GM12875 (cell line): ENCODE results near the gene UST.
"Not testable (repeated sequence)": the region's sequence is repeated elsewhere in the genome, so short reads cannot be mapped to it uniquely, and the experiment has no call there.

Experiments
- H3K4me3 ChIP-seq: one replicate; pipeline ENCODE4 v1.5.1; 2011; ENCODE audit warnings: low read depth, low read length, control low read depth
- TF ChIP-seq, protein P1 (sequence below): IDR thresholded peaks from 2 replicates; pipeline ENCODE4 v1.5.1; 2011; ENCODE audit warnings: low read depth, mild to moderate bottlenecking, control low read depth, inconsistent platforms, low read length, moderate library complexity, borderline replicate concordance; ENCODE audit not compliant: insufficient read depth

UST gene

DNA sequence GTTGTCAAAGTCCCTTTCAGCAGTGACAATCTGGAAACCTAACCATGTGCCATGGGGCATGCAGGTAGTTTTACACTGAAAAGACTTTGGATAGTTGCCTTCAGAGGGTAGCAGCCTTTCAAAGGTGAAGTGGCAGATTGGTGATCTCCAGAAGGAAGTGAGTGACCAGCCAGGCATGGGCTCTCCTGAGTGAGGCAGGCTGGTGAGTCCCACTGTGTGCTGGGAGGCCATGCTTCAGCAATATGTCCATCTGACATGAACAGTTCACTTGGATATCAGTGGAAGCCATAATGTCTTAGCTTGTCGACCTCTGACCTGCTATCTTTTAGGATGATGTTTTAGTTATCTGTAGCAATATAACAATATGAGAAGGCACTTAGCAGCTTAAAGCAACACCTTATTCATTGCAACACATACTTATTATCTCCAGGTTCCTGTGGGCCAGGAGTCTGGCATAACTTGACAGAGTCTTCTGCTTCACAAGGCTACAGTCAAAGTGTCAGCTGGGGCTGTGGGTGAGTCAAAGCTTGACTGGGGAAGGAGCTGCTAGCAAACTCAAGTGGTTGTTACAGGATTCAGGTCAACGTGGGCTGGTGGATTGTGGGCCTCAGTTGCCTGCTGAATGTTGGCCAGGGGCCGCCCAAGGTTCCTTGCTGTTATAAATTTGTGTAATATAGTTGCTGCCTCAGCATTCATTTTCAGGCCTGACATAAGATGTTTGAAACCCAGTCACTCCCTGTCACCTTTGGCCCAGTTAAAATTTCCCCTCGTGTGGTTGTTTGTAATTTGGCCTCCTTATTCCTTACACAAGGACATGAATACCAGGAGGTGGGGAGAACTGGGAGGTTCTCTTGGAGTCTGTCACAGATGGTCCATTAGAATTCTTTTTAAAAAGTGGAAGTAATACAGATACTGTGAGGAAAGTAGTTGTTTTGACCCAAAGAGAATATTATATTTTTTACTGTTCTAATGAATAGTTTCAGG is 100.2 kb downstream of the UST start:
- TF ChIP-seq, protein P1, sequence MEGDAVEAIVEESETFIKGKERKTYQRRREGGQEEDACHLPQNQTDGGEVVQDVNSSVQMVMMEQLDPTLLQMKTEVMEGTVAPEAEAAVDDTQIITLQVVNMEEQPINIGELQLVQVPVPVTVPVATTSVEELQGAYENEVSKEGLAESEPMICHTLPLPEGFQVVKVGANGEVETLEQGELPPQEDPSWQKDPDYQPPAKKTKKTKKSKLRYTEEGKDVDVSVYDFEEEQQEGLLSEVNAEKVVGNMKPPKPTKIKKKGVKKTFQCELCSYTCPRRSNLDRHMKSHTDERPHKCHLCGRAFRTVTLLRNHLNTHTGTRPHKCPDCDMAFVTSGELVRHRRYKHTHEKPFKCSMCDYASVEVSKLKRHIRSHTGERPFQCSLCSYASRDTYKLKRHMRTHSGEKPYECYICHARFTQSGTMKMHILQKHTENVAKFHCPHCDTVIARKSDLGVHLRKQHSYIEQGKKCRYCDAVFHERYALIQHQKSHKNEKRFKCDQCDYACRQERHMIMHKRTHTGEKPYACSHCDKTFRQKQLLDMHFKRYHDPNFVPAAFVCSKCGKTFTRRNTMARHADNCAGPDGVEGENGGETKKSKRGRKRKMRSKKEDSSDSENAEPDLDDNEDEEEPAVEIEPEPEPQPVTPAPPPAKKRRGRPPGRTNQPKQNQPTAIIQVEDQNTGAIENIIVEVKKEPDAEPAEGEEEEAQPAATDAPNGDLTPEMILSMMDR = no peak
- no peak overlapping the region for H3K4me3 ChIP-seq

DNA sequence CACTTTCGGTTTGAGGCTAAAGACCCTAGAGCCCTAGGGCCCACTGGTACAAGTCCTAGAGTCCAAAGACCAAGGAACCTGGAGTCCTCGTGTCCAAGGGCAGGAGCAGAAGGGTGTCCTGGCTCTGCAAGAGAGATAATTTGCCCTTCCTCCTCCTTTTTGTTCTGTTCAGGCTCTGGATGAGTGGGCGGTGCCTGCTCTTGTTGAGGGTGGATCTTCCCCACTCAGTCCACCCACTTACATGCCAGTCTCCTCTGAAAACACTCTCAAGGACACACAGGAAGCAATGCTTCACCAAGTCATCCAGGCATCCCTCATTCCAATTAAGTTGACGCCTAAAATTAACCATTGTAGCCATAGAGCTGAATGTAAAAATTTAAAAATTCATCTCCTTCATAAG is 102.1 kb downstream of the UST start:
- TF ChIP-seq, protein P1 = no peak
- H3K4me3 ChIP-seq = no peak overlapping the region

DNA sequence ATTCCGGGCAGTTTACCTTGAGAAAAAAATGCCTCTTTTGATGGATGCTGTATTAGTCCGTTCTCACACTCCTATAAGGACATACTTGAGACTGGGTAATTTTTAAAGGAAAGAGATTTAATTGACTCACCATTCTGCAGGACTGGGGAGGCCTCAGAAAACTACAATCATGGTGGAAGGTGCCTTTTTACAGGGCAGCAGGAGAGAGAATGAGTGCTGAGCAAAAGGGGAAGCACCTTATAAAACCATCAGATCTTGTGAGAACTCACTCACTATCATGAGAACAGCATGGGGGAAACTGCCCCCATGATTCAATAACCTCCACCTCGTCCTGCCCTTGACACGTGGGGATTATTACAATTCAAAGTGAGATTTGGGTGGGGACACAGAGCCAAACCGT is 102.6 kb downstream of the UST start:
- not testable (repeated sequence) for H3K4me3 ChIP-seq

DNA sequence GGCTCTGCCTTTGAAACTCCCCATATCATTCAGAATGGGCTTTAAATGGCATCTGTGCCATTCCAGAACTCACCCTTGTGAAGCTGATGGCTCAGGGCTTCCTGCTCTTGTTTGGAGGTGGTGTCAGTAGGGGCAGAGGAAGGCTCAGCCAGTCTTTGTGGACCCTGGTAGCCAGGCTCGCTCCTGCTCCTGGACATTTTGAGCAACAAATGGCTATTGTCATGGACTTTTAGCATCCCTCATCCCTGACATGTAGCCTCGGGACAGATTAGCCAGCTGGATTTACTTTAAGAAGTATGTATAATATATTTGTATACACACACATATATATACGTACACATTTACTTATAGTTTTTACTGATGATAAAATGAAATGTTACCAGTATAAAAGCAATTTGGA is 104.1 kb downstream of the UST start:
- TF ChIP-seq, protein P1 = no peak
- no peak overlapping the region for H3K4me3 ChIP-seq

DNA sequence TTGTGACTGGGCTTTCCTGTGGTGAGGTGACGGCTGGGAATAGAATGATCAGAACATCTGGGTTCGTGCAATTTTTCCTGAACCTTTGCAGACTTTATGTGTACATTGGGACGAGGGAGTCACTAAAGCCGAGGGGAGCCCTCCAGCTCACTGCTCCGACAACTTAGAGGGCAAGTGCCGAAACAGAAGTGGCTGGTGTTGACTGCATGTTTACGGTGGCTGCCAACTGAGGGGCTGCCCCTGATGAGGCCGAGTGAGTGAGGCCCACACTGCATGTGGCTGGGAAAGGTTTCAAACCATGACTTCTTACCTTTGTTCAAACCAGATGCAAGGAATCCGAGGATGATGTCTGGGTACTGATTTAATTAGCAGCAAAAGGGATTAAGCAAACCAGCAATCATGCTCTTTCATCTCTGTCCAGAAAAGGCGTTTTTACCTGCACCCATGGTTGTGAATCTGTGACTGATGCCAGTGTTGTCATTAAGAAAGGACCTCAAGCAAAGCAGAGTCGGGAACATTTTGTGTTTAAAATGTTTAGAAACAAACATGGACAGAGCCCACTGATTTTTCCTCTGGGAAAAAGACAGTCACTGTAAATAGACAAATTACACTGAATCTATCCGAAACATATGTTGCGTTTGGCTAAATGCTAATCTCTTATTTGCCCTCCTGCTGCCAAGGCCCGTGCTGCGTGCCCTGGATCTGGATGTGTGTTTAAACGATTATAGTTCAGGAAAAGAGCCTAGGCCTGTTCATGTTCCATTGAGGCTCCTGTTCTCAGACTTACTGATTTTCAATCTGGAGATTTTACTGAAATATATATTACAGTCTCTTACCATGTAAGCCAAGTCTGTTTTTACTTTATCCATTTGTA is 105.1 kb downstream of the UST start:
- TF ChIP-seq, protein P1 = no peak
- H3K4me3 ChIP-seq = no peak overlapping the region

DNA sequence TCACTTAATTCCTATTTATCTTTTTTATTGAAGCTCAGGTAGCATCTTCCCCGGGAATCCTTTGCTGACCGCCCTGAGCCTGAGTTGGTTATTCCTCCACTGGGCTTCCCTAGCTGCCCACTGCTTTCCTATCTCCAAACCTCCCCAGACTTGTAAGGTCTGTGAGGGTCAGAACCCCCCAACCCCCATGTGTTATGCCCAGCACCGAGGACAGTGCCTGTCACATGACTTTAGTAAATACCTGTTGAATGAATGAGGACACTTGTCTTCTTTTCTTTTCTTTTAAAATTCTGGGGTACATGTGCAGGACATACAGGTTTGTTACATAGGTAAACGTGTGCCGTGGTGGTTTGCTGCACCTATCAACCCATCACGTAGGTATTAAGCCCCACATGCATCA is 105.9 kb downstream of the UST start:
- TF ChIP-seq, protein P1 = no peak
- no peak overlapping the region for H3K4me3 ChIP-seq

DNA sequence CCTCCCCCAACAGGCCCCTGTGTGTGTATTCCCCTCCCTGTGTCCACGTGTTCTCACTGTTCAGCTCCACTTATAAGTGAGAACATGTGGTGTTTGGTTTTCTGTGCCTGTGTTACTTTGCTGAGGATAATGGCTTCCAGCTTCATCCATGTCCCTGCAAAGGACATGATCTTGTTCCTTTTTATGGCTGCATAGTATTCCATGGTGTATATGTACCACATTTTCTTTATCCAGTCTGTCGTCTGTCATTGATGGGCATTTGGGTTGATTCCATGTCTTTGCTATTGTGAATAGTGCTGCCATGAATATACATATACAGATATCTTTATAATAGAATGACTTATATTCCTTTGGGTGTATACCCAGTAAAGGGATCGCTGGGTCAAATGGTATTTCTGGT is 106.3 kb downstream of the UST start:
- not testable (repeated sequence) for H3K4me3 ChIP-seq

DNA sequence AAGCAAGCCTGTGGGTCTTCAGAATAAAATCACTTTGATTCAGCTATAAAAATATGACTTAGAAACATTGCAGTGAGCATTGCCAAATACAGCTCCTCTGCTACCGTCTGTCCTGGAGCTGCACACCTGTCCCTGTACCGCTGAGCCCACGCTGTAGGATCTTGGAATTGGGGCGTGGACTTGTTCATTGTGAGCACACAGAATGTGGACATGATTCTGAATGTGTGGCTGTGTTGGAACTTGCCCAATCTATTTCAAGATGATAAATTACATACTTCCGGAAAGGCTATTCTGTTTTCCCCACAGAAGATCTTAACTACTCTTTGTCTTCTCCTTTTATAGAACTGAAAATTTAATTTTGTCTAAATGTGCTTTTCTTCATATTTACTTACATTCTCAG is 107.3 kb downstream of the UST start:
- no peak overlapping the region for H3K4me3 ChIP-seq
- TF ChIP-seq, protein P1 = no peak
